Amniotic epithelial cell (primary cell): ENCODE results near the gene RFX3.
"Not testable (repeated sequence)": the region's sequence is repeated elsewhere in the genome, so short reads cannot be mapped to it uniquely, and the experiment has no call there.

ENCODE experiments used
- DNase-seq: peaks from one replicate; pipeline ENCODE4 v3.0.0-alpha.2; 2010; ENCODE audit warnings: low read depth

The RFX3 gene

DNA sequence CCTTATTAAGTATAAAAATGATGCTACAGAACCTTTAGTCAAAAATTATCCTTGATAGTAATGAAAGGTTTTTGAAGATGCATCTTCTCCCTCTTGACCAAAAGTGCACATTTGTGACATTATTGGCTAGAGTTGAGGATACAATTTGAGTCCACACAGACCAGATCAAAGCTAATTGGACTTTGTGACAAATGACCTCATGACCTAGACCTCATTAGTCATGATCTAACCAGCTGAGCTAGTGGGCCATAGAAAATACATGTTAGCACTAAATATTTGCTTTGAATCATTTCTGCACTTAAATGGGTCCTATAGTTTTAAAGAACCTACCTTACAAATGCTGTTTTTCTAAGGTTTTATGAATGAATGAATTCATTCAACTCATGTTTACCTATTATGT lies 182.1 kb downstream of the RFX3 start:
- DNase-seq = no peak

DNA sequence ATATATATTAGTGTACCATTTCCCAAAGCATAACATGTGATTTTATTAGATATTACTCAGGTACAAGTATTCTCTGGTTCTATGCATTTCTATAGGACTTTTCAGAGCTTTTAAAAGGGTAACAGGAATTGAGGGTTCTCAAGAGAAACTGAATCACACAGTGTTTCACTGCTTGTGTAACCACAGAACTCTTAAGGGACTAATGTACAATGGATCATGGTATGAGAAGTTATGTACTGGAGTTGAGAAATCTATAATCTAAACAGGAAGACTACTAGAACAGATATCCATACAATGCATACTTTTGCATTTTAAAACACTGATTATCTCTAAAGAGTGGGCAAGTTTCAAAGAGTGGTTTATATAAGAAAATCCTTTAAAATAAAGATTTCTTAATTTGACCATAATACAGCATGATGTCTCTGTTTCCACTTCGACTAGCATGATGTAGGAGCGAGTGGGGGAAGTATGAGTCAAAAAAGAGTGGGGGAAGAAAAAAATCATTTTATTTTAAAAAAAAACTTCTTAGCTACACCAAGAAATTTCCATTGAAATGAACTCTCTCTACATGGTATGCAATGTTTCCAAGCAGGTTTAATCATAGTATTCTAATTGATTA lies 183.5 kb downstream of the RFX3 start:
- DNase-seq = peak; percentile 78

DNA sequence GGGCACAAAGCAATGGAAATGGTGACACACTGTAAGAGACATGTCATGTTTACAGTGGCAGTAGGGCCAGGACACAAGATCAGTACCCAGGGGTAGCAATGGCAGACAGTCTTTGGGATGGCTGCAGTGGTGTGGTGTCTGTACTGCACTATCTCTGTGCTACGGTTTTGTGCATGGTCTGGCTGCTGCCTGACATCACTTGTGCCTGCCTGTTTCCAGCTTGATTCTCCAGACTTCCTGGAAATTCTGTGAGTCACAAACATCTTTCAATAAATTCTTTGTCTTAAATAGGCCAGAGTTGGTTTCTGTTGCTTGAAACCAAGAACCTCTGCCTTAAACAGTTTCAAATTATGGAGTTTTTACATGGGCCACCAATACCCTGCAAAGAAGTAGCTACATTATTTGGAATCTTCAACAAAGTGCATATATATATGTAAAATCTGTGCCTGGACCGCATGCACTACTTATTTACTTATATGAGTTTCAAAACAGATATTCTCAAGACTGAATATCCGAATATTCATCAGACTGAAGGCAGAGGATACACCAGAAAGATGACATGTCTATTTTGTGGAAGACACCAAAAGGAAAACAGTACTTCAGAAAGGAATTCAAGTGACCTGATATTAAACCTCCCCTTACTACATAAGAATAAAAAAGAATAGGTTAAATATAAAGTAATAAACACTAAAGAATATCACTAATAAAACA lies 188.1 kb downstream of the RFX3 start:
- peak; percentile 70 for DNase-seq

DNA sequence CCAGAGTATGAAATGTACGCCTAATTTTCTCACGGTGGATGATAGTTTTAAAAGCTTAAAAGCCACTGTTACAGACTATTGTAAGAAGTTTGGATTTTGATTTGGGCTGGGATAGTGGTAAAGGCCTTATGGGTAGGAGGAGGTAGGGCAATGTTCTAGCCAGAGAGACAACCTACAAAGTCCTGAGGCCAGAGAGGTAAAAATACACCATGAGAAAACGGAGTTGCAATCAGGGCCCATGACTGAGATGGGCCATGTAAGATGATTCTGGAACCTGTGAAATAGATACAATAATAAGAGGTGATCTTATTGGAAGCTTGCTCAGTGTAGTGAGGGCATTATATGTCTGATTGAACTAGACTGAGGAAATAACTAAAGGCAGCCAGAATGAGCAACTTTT lies 188.8 kb downstream of the RFX3 start:
- DNase-seq = no peak

DNA sequence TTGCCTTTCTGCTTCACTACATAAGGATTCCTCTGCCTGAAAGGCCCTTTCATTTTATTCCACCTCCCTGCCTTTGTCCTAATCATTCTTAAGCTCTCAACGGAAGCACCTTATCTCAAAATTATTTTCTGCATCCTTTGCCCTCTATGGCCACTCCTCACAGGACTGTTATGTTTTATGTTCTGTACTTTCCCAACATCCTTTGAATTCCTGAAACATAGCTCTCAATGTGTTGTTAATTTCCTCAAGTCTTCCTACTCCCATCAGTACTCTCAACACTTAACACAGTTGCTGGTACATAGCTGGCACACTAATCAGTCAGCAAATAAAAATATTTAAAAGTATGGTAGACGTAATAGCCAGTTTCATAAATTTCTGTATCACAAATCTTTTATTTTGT lies 193.0 kb downstream of the RFX3 start:
- DNase-seq = peak; percentile 37

DNA sequence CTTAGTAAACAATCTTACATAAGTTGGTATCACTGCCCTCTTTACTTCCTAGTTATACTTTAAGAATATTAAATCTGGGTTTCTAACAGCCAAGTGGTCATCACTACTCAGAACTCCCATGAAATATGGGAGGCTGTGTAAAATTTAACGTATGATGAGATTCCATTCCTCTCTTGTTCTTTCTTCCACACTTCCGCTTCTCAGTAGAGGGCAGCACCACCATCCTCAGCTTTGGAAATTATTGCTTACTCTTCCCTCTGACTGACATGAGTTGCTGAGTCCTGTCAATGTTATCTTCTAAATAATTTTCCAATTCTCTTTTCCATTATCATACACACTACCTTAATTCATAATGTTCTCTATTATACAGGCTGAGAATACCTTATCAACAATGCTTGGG lies 194.0 kb downstream of the RFX3 start:
- DNase-seq = peak; percentile 21

DNA sequence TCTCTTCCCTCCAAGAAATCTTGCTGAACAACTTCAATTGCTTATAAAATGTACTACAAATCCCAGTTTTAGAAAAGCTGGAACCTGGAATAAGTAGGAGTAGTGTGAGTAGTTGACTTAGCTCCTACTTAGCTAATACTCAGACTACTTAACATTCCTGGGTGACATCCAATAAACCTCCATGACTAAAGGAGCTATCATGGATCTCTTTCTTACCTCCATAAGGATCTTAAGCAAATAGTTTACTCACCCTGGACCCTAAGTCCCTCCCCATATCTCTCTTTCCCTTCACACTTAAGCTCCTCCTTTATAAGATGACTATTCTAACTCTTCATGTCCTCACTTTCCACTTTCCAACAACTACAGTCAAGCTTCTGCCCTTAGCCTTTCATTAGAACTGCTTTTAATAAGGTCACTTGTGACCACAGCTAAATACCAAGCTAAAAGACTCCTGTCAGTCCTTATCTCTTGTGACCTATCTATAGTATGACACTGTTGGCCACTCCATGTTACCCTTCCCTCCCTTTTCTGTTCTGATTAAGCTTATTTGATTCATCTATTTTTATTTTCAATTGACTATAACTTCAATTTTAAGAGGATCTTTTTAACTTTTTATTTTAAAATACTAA lies 194.9 kb downstream of the RFX3 start:
- peak; percentile 58 for DNase-seq

DNA sequence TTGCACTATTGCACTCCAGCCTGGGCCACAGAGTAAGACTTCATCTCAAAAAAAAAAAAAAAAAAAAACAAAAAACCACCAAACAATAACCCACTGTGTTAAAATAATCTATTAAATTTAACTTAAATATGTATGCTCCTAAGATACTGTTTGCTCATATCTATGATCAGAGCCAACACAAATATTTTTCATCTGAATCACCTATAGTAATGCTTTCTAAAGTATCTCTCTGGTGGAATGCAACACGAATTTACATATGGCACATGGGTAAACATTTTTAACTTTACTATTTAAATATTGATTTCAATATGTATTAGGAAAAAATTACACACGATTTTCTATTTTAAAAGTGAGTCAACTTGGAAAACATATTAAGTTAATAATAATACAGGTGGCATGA lies 196.4 kb downstream of the RFX3 start:
- peak; percentile 31 for DNase-seq

DNA sequence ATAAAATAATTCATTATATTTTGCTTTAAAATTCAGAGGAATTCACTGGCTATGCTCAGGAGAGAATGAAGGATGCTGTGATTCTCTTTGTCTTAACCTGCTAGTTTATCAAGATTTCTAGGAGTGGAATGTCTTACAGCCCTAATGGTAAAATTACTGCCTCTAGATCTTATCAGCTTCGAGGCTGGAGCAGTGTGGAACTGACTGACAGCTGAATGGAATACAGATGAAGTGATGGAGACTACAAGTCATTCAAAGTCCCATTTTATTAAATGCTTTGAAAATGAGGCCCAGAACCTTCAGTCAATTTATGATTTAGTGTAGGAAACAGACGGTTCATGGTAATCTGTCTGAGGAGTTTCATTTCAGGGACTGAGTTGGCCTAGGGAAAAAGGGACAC lies 202.1 kb downstream of the RFX3 start:
- no peak for DNase-seq

DNA sequence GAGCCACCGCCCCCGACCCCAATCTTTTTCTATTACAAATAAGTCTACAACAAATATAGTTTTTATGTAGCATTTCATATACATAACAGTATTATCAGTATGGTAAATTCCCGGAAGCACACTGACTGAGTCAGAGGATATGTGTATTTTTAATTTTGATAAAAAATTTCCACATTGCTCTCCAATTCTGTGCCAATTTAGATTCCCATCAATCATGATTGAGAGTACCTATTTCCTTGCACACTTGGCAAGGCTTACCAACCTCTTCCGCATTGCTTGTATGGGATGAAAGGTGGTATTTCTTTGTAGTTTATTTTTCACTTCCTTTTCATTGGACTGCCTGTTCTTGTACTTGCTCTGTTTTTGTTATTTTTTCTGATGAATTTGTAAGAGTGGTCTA lies 204.6 kb downstream of the RFX3 start:
- no peak for DNase-seq

DNA sequence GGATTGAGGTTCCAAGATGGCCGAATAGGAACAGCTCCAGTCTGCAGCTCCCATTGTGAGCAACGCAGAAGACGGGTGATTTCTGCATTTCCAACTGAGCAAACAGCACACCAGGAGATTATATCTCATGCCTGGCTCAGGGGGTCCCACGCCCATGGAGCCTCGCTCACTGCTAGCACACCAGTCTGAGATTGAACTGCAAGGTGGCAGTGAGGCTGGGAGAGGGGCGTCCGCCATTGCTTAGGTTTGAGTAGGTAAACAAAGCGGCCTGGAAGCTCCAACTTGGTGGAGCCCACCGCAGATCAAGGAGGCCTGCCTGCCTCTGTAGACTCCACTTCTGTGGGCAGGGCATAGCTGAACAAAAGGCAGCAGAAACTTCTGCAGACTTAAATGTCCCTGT lies 213.2 kb downstream of the RFX3 start:
- not testable (repeated sequence) for DNase-seq

DNA sequence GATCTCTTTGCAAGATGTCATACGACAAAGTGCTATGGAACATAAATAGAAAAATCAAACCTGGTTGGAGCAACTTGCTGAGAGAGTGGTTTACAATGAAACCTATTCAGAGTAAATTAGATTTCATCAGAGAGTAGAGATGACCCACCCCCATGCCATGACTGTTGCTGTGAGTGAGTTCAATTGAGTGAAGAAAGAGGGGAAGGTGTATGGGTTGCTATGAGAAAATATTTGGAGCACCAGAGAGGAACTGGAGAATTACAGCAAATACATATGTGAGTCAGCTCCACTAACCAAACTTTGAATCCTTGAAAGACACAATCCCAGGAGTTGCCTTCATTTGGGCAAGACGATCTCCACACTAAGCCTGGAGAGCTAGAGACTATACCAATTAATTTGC lies 217.2 kb downstream of the RFX3 start:
- no peak for DNase-seq

DNA sequence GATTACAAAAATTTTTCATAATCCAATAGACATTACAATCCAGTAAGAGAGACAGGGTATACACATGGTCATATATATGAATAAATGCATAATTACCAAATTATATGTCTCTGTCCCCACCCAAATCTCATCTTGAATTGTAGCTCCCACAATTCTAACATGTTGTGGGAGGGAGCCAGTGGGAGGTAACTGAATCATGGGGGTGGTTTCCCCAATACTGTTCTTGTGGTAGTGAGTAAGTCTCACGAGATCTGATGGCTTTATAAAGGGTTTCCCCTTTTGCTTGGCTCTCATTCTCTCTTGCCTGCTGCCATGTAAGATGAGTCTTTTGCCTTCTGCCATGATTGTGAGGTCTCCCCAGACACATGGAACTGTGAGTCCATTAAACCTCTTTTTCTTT lies 221.4 kb downstream of the RFX3 start:
- not testable (repeated sequence) for DNase-seq

DNA sequence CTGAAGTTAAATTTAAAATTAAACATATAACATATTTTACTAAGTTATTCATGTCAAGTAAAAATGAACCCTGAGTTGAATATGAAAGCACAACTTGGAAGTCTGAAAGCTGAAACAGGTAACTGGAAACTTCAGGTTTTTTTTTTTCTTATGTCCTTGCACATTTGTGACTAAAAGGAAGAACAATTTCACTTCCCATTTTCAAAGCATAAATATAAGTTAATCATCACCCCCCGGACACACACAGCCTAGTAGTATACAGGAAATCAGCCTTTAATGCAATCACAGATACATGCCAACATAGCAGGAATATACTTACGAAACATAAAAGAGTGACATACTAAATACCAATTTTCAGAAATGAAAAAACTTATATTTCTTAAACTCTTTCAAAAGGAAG lies 225.9 kb downstream of the RFX3 start:
- no peak for DNase-seq

DNA sequence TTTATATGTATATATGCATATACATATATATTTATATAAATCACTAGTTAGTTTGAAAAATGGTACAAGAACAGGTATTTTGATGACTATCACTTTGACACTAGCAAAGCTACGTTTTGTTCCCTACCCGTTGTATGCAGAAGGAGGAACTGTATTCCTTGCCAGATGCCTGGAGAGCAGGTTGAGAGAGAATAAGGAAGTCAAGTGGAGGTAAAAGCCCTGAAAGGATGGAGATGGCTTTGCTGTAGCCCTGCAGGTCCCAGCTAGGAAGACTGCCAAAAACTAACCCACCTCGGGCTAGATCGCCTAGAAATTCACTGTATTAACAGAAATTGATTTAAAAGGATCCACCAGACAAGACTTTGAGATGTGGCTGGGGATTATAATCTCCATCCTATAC lies 229.3 kb downstream of the RFX3 start:
- DNase-seq = no peak

DNA sequence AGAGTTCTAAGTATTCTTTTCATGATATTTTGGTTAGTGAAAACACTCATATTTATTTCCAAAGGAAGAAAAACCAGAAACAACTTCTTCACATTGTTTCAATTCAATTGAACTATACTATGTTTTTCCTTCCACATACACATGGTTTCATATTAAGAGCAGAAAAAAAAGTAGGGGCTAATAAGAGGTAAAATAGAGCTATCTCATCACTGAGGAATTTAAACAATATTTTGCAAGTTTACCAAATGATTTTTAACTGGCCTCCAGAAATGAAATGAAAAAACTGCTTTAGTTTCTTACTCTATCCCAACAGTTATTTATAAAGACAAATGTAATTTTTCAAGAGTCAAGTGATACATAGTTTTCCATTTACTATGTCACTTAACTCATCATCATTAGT lies 233.5 kb downstream of the RFX3 start:
- DNase-seq = no peak

DNA sequence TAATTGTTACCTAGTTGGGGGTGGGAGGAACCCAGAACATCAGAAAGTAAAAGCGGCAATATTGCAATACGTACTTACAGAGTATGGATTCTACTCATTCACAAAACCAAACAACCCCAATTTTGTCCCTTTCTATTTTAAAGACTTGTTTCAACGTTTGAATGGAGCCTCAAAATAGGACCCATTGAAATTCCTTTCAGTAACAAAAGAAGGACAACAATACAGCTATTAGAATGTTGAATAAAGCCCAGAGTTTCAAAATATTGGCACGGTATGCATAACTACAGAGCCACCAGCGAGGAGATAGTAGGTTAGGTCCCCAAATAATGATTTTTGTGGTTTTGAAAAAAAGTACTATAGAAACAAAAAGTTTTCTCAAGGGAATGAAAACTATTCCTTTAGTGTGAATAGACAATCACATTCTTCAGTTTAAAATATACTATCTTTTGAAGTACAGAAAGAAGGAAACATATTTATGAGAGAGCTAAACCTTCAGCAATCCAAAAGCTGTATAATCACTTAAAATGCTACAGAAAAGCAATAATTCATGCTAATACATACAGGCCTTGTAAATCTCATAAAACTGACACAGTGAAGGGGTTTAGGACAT lies 235.5 kb downstream of the RFX3 start:
- DNase-seq = no peak

DNA sequence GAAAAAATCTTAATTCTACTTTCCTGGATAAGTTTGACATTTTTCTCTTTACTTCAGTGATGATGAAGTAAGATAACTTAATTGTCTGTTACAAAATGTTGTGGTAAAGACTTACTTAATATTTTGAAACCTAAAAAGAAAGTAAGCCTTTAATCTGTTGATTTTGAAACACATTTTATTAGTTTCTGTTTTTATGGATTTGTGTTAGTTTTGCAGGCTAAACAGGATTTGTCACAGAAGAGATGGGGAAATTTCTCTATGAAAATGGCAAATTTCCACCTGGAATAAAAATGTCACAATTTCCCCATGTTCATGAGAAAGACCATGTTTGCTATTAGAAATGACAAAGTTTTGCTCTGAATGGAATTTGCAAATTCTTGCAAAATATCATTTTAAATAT lies 237.1 kb downstream of the RFX3 start:
- peak; percentile 29 for DNase-seq

DNA sequence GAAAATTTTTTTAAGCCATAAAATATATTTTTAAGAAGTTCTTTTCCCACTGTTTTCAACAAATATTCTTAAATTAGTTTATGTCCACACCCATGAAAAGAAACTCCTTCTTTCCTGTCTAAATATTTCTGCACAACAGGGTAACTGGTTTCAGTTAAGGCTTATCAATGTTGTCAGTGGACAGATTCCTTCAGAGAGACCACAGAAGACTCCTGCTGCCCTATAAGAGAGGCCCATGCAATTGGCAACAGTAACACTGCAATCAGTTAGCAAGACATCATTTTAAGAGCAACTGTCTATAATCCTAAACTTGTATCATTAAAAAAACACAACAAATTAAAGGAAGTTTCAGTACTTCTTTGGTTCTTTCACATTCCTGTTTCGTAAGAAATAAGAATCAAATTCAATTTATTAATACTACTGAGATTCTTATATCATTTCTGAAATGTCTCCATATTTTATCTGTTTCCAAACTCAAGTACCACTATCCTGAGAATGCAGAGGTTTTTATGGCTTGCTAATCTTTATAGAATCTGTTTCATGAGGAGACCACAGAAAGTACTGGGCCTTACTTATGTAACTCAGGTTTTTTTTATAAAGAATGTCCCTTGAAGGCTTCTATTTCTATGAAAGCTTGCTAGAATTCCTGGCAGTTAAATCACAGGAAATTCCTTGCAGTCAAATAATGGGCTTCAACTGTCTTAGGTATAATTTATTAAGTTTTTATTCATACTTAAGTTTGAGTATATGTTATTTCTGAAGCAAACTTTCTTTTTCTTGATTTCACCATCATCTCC lies 240.2 kb downstream of the RFX3 start:
- DNase-seq = peak; percentile 67

DNA sequence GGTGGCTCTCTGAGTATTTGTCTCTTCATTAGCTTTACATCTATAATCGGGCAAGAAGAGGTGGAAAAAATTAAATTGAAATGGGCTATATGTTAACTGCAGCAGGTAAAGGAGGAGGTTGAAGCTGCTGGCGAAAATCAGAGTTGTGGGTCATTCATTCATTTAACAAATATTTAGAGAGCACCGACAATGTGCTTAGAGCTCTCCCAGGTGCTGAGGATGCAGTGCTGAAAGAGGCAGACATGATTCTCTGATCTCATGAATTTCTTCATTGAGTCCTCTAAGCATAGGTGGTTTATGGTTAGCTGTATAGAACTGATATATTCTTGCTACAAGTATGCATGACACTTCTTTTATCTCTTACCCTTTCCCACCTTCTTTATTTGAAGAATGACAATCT lies 243.4 kb downstream of the RFX3 start:
- no peak for DNase-seq

DNA sequence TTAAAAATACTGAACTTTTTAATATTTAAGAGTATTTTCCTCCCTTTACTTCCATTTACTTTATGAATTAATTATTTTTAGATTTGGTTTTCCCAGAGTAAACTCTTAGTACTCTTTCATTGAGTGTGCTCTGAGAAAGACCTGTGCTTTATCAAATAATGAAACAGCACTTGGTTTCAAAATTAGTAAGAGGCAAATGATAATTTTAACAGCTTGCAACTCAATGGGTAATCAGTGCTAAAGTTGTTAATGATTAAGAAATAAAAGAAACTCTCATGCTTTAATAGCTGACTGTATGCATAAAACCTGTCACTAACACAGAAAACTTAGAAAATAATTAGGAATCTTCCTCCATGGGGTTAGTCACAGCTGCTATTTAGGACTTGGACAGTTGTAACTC lies 244.4 kb downstream of the RFX3 start:
- DNase-seq = no peak

DNA sequence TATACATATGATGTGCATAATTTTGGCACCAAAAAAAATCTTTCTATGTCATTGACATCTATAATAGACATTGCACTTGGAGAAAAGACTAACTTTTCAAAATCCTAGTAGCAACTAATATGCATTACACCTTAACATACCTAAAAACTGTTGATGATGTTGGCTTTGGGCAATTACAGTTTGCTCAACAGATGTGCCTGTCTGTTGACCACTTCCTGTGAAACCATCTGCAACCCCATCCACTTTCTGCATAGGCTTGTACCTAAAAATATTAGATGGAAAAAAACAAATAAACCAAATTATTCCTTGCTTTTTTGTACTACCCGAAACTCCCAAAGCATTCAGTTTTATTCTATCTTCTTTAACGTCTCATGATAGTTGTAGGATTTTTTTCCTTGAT lies 248.6 kb downstream of the RFX3 start:
- no peak for DNase-seq
